HCT116 (cell line): ENCODE measurements around the gene CHAC1. TPM values are rescaled to one million over a fixed set of nuclear protein-coding genes. Genes with fewer than 3 reads are reported as not detected.

Experiments used
- ATAC-seq: fragments of 200-7000 bp; cut with Tn5 transposase; 2 replicates; pipeline ENCODE4 v1.9.1; 2020; ENCODE audit warnings: mild to moderate bottlenecking, moderate library complexity
- BruUV-seq: library from RNA; stranded (reverse); fragments of 400-500 nt; replicated peaks from 2 replicates; lab custom pipeline; 2021; lab: Mats Ljungman, UMichigan
- CTCF ChIA-PET: fragments of 300-600 bp; sonication (Branson Sonifier 250); formaldehyde crosslinking; loops from one replicate; lab custom pipeline; 2021; ENCODE audit warnings: antibody characterized with exemption; lab: Charles Lee
- POLR2A ChIA-PET: fragments of 300-600, 350-600 bp; sonication (Branson Sonifier 250); formaldehyde crosslinking; loops from one replicate; lab custom pipeline; 2021; ENCODE audit warnings: antibody characterized with exemption; lab: Charles Lee
- RAD21 ChIA-PET, 2 experiments: fragments of 300-600 bp; sonication (Branson Sonifier 250); formaldehyde crosslinking; loops; one replicate each; lab custom pipeline; 2023; ENCODE audit warnings: low total read pairs in 2 of 2; ENCODE audit not compliant: uncharacterized antibody in 2 of 2, unreplicated experiment in 2 of 2, low non-redundant PET in 1 of 2; lab: Charles Lee
- DNase-seq: peaks from one replicate; pipeline ENCODE4 v3.0.0-alpha.2; 2010; ENCODE audit warnings: low read depth, low spot score
- H2AFZ ChIP-seq: fragments of 200-600 bp; shearing (Covaris generic), sonication (generic); 2 replicates; pipeline ENCODE4 v1.6.1; 2017; ENCODE audit warnings: low read depth, mixed run types, mixed read lengths, antibody characterized with exemption, low read length; ENCODE audit not compliant: poor library complexity, severe bottlenecking
- H3K27ac ChIP-seq: 2 replicates; pipeline ENCODE4 v1.5.1; 2012; ENCODE audit warnings: low read depth, low read length
- H3K27me3 ChIP-seq: fragments of 200-600 bp; sonication (generic); 2 replicates; pipeline ENCODE4 v1.6.1; 2016; ENCODE audit warnings: mixed run types, low read length, mixed read lengths; ENCODE audit not compliant: insufficient read depth
- H3K36me3 ChIP-seq, 2 experiments: fragments of 200-500 bp in 1 of 2; fragments of 200-600 bp in 1 of 2; sonication (Bioruptor generic) in 1 of 2; sonication (generic) in 1 of 2; 2 replicates each; pipeline versions ENCODE4 v1.5.1 to v1.6.1; 2014 to 2016; ENCODE audit warnings: low read length in 2 of 2, inconsistent platforms in 1 of 2, mixed read lengths in 1 of 2, mixed run types in 1 of 2; ENCODE audit not compliant: insufficient read depth in 2 of 2, control insufficient read depth in 1 of 2
- H3K4me1 ChIP-seq, 2 experiments: fragments of 200-600 bp in 1 of 2; sonication (generic) in 1 of 2; 2 replicates each; pipeline versions ENCODE4 v1.5.1 to v1.6.1; 2012 to 2017; ENCODE audit warnings: low read length in 2 of 2, inconsistent platforms in 1 of 2, mild to moderate bottlenecking in 1 of 2, mixed read lengths in 1 of 2, mixed run types in 1 of 2, moderate library complexity in 1 of 2; ENCODE audit not compliant: insufficient read depth in 2 of 2, control insufficient read depth in 1 of 2
- H3K4me2 ChIP-seq: fragments of 200-600 bp; sonication (generic); 2 replicates; pipeline ENCODE4 v1.6.1; 2017; ENCODE audit warnings: mixed run types, low read length, mixed read lengths
- H3K4me3 ChIP-seq, 2 experiments: fragments of 200-600 bp in 1 of 2; sonication (generic) in 1 of 2; replicated peaks in 1 of 2; 2 replicates each; pipeline ENCODE4 v1.5.1; 2011 to 2016; ENCODE audit warnings: low read length in 2 of 2, control low read depth in 1 of 2, low read depth in 1 of 2, mild to moderate bottlenecking in 1 of 2, mixed read lengths in 1 of 2, mixed run types in 1 of 2
- H3K79me2 ChIP-seq: fragments of 200-600 bp; sonication (generic); 2 replicates; pipeline ENCODE4 v1.6.1; 2017; ENCODE audit warnings: mild to moderate bottlenecking, mixed run types, low read length, moderate library complexity, mixed read lengths; ENCODE audit not compliant: insufficient read depth
- H3K9ac ChIP-seq: fragments of 200-600 bp; sonication (generic); 2 replicates; pipeline ENCODE4 v1.6.1; 2016; ENCODE audit warnings: low read length, mixed read lengths
- H3K9me2 ChIP-seq: fragments of 200-600 bp; sonication (generic), shearing (Covaris generic); 2 replicates; pipeline ENCODE4 v1.6.1; 2017; ENCODE audit warnings: mixed run types, mild to moderate bottlenecking, moderate library complexity; ENCODE audit not compliant: insufficient read depth
- H3K9me3 ChIP-seq, 2 experiments: fragments of 200-500 bp in 1 of 2; fragments of 200-600 bp in 1 of 2; sonication (Bioruptor generic) in 1 of 2; sonication (generic) in 1 of 2; 2 replicates each; pipeline ENCODE4 v1.6.1; 2014 to 2017; ENCODE audit warnings: low read length in 2 of 2, mixed read lengths in 2 of 2, inconsistent platforms in 1 of 2, low read depth in 1 of 2, mild to moderate bottlenecking in 1 of 2, mixed run types in 1 of 2, moderate library complexity in 1 of 2; ENCODE audit not compliant: control insufficient read depth in 1 of 2, insufficient read depth in 1 of 2
- H4K20me1 ChIP-seq: fragments of 200-600 bp; sonication (generic), shearing (Covaris generic); 2 replicates; pipeline ENCODE4 v1.6.1; 2017; ENCODE audit warnings: mixed run types, mild to moderate bottlenecking, moderate library complexity; ENCODE audit not compliant: insufficient read depth
- CEBPB ChIP-seq: IDR thresholded peaks from 2 replicates; pipeline ENCODE4 v1.6.1; 2012; ENCODE audit warnings: low read depth
- EGR1 ChIP-seq: IDR thresholded peaks from 2 replicates; pipeline ENCODE4 v1.6.1; 2012; ENCODE audit warnings: low read depth
- ELF1 ChIP-seq: IDR thresholded peaks from 2 replicates; pipeline ENCODE4 v1.6.1; 2012; ENCODE audit warnings: low read depth, borderline replicate concordance
- EZH2 ChIP-seq: fragments of 200-600 bp; sonication (generic); IDR thresholded peaks from 2 replicates; pipeline ENCODE4 v1.6.1; 2017; ENCODE audit warnings: antibody characterized with exemption, mixed run types
- EZH2phosphoT487 ChIP-seq: fragments of 200-600 bp; IDR thresholded peaks from 2 replicates; pipeline ENCODE4 v1.6.1; 2018; ENCODE audit warnings: antibody characterized with exemption, borderline replicate concordance
- FOSL1 ChIP-seq: IDR thresholded peaks from 2 replicates; pipeline ENCODE4 v1.6.1; 2012; ENCODE audit warnings: low read depth
- JUND ChIP-seq: IDR thresholded peaks from 2 replicates; pipeline ENCODE4 v1.6.1; 2012
- RAD21 ChIP-seq: IDR thresholded peaks from 2 replicates; pipeline ENCODE4 v1.6.1; 2012; ENCODE audit warnings: low read depth, mild to moderate bottlenecking
- REST ChIP-seq: IDR thresholded peaks from 2 replicates; pipeline ENCODE4 v1.6.1; 2012; ENCODE audit warnings: low read depth
- SRF ChIP-seq: IDR thresholded peaks from 2 replicates; pipeline ENCODE4 v1.6.1; 2012; ENCODE audit warnings: low read depth
- TCF7L2 ChIP-seq: IDR thresholded peaks from 2 replicates; pipeline ENCODE4 v1.7.0; 2011; ENCODE audit warnings: borderline replicate concordance, inconsistent platforms; ENCODE audit not compliant: insufficient read depth, insufficient read length; ENCODE audit errors: extremely low read depth
- ZBTB33 ChIP-seq: IDR thresholded peaks from 2 replicates; pipeline ENCODE4 v1.6.1; 2011; ENCODE audit warnings: mild to moderate bottlenecking, low read length, moderate library complexity; ENCODE audit not compliant: insufficient replicate concordance; ENCODE audit errors: extremely low read depth
- ZFX ChIP-seq: fragments of 450-650 bp; IDR thresholded peaks from 2 replicates; pipeline ENCODE4 v1.6.1; 2017
- ZNF274 ChIP-seq: fragments of 200-500 bp; sonication (Bioruptor generic); IDR thresholded peaks from 2 replicates; pipeline ENCODE4 v1.6.1; 2014; ENCODE audit warnings: mild to moderate bottlenecking, low read depth, low read length, inconsistent platforms
- intact Hi-C: fragments of 100-400 bp; cut with micrococcal nuclease; formaldehyde crosslinking; loops from 2 replicates; pipeline ENCODE4 v1.10.0; 2022
- total RNA-seq: library from RNA; stranded (reverse); gene quantifications from one replicate; pipeline ENCODE4 v1.2.1, GENCODE V29; 2021; ENCODE audit not compliant: unreplicated experiment
- TF ChIP-seq, protein P1 (sequence below): IDR thresholded peaks from 2 replicates; pipeline ENCODE4 v1.6.1; 2012
- TF ChIP-seq, protein P2 (sequence below): IDR thresholded peaks from 2 replicates; pipeline ENCODE4 v1.6.1; 2012
- TF ChIP-seq, protein P3 (sequence below), 3 experiments: fragments of 200-600 bp in 1 of 3; sonication (generic) in 1 of 3; IDR thresholded peaks in 2 of 3; conservative IDR thresholded peaks in 1 of 3; 2 replicates each; pipeline ENCODE4 v1.5.1; 2012 to 2017; ENCODE audit warnings: low read depth in 2 of 3, low read length in 2 of 3, antibody characterized with exemption in 1 of 3, borderline replicate concordance in 1 of 3, control low read depth in 1 of 3, mild to moderate bottlenecking in 1 of 3, mixed read lengths in 1 of 3, mixed run types in 1 of 3, moderate library complexity in 1 of 3; ENCODE audit not compliant: insufficient read depth in 1 of 3

Gene CHAC1
- total RNA-seq, 1 experiment from 2014 or later: 58.9 TPM

- Histone ChIP-seq H3K4me1 (no peaks in the 10 kb centered on the region; a peak in 1 of 4 replicates), H3K27ac (no peak overlapping the region), H3K9me3 (no peaks in the 10 kb centered on the region), H3K27me3 (no peaks in the 10 kb centered on the region), H3K36me3 (no peaks in the 10 kb centered on the region), H2AFZ (no peak overlapping the region), H3K9ac (no peak overlapping the region), H3K79me2 (no peaks in the 10 kb centered on the region), H3K4me3 (no peak overlapping the region), H3K9me2 (no peaks in the 10 kb centered on the region), H4K20me1 (no peaks in the 10 kb centered on the region), H3K4me2 (no peak overlapping the region)
- DNase-seq (no peak), ATAC-seq (no peak)
- intact Hi-C loops: no loop called here
- ChIA-PET POLR2A (no interaction called here), CTCF (interaction anchor here (1.7 kb wide), 1 partner anchor 16 kb away, joined by 5 read pairs; no protein-coding TSS in a partner anchor), RAD21 (no interaction called here)
- BruUV-seq: no TSS peak
- TF ChIP-seq RAD21 (no peak), FOSL1 (no peak), JUND (no peak), ELF1 (no peak), ZBTB33 (no peak), CEBPB (no peak), ZNF274 (no peak), SRF (no peak), EZH2phosphoT487 (no peak), REST (no peak), EGR1 (no peak), EZH2 (no peak), TCF7L2 (no peak), ZFX (no peak)
- TF ChIP-seq, protein P1, sequence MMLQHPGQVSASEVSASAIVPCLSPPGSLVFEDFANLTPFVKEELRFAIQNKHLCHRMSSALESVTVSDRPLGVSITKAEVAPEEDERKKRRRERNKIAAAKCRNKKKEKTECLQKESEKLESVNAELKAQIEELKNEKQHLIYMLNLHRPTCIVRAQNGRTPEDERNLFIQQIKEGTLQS: no peak
- TF ChIP-seq, protein P2, sequence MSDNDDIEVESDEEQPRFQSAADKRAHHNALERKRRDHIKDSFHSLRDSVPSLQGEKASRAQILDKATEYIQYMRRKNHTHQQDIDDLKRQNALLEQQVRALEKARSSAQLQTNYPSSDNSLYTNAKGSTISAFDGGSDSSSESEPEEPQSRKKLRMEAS: no peak
- TF ChIP-seq, protein P3, sequence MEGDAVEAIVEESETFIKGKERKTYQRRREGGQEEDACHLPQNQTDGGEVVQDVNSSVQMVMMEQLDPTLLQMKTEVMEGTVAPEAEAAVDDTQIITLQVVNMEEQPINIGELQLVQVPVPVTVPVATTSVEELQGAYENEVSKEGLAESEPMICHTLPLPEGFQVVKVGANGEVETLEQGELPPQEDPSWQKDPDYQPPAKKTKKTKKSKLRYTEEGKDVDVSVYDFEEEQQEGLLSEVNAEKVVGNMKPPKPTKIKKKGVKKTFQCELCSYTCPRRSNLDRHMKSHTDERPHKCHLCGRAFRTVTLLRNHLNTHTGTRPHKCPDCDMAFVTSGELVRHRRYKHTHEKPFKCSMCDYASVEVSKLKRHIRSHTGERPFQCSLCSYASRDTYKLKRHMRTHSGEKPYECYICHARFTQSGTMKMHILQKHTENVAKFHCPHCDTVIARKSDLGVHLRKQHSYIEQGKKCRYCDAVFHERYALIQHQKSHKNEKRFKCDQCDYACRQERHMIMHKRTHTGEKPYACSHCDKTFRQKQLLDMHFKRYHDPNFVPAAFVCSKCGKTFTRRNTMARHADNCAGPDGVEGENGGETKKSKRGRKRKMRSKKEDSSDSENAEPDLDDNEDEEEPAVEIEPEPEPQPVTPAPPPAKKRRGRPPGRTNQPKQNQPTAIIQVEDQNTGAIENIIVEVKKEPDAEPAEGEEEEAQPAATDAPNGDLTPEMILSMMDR (IDR thresholded peaks at IDR 0.05 in 2 of 3, conservative IDR thresholded peaks at IDR 0.05 in 1 of 3; ENCODE audit: borderline replicate concordance in 1 of 3, insufficient read depth in 1 of 3, low read depth in 2 of 3, low read length in 2 of 3): no peak
These were observed 31.2 kb upstream of the CHAC1 start for GRCh38 chr15:40921949-40922607.
